Gastroesophageal sphincter (tissue), 3 donors: ENCODE measurements around the gene SPATA9.

ENCODE experiments used
- EP300 ChIP-seq: sonication (generic); formaldehyde crosslinking; IDR thresholded peaks from one replicate; pipeline ENCODE4 v1.6.1; 2017; ENCODE audit warnings: antibody characterized with exemption, mild to moderate bottlenecking
- POLR2A ChIP-seq, 2 donors: fragments of 450-650 bp; IDR thresholded peaks; one replicate each; pipeline ENCODE4 v1.6.1; 2017; ENCODE audit warnings: antibody characterized with exemption in 2 of 2, mild to moderate bottlenecking in 2 of 2, moderate library complexity in 1 of 2
- POLR2AphosphoS5 ChIP-seq: sonication (generic); formaldehyde crosslinking; IDR thresholded peaks from one replicate; pipeline ENCODE4 v1.6.1; 2017; ENCODE audit warnings: antibody characterized with exemption
- TF ChIP-seq, protein P1 (sequence below), 4 experiments: fragments of 200-600 bp in 2 of 4; fragments of 450-650 bp in 2 of 4; sonication (generic) in 1 of 4; IDR thresholded peaks; one replicate each; pipeline ENCODE4 v1.5.1; 2017 to 2019; ENCODE audit warnings: antibody characterized with exemption in 4 of 4, mild to moderate bottlenecking in 2 of 4, moderate library complexity in 2 of 4

- TF ChIP-seq, protein P1, sequence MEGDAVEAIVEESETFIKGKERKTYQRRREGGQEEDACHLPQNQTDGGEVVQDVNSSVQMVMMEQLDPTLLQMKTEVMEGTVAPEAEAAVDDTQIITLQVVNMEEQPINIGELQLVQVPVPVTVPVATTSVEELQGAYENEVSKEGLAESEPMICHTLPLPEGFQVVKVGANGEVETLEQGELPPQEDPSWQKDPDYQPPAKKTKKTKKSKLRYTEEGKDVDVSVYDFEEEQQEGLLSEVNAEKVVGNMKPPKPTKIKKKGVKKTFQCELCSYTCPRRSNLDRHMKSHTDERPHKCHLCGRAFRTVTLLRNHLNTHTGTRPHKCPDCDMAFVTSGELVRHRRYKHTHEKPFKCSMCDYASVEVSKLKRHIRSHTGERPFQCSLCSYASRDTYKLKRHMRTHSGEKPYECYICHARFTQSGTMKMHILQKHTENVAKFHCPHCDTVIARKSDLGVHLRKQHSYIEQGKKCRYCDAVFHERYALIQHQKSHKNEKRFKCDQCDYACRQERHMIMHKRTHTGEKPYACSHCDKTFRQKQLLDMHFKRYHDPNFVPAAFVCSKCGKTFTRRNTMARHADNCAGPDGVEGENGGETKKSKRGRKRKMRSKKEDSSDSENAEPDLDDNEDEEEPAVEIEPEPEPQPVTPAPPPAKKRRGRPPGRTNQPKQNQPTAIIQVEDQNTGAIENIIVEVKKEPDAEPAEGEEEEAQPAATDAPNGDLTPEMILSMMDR (IDR thresholded peaks at IDR 0.05), result no peak
- TF ChIP-seq POLR2AphosphoS5 (no peak), EP300 (no peak), POLR2A (IDR thresholded peaks at IDR 0.05) (no peak)
Measured at GRCh38 chr5:95611396-95611795, 71.4 kb downstream of the SPATA9 start.
